Stimulated activated CD4-positive, alpha-beta T cell treated with anti-CD3 and anti-CD28 coated beads, Interleukin-2, amount 100 ng/mL, for 48 hours (primary cell): ENCODE measurements around the gene VAC14.
A peak's percentile ranks its signal among the peaks of the same experiment; 100 is the strongest.

ENCODE experiments used
- DNase-seq, 2 donors: peaks; one replicate each; pipeline ENCODE4 v3.0.0-alpha.2; 2020

The VAC14 gene

DNA sequence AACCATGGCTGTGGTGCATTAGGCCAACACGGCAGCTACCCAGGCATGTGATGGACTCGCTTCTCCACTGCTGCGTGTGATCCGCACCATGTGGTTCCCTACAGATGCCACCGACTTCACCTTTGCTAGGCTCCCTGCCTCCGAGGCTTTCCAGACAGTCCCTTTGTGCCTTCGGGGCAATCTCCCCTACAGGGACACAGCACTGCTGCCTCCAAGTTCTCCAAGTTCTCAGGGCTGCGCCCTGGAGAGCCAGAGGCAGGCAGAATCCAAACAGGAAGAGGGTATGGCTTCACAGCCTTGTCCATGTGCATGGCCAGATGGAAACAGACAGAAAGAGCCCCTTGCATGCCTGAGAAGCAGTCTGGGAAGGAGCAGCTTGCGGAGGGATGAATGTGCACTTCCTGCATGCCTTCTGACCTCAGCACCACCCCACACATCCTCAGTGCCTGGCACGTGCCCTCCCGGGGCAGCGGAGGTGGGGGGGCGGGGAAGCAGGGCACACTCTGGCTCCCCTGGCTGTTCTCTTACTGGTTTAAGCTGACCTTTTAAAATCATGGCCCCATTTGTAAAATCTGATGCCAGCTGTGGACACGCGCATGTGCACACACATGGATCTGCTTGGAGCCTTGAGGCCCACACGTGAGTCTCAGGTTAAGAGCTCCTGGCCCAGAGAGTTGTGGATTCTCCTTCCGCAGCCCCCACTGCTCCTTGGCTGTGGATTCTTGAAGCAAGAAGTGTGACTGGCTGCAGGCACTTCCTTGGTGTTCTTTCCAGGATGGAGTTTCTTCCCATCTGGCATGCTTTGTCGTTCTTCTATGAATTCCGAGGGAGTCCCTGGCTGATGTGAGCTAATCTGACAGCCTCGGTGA lies 59.8 kb downstream of the VAC14 start:
- no peak for DNase-seq

DNA sequence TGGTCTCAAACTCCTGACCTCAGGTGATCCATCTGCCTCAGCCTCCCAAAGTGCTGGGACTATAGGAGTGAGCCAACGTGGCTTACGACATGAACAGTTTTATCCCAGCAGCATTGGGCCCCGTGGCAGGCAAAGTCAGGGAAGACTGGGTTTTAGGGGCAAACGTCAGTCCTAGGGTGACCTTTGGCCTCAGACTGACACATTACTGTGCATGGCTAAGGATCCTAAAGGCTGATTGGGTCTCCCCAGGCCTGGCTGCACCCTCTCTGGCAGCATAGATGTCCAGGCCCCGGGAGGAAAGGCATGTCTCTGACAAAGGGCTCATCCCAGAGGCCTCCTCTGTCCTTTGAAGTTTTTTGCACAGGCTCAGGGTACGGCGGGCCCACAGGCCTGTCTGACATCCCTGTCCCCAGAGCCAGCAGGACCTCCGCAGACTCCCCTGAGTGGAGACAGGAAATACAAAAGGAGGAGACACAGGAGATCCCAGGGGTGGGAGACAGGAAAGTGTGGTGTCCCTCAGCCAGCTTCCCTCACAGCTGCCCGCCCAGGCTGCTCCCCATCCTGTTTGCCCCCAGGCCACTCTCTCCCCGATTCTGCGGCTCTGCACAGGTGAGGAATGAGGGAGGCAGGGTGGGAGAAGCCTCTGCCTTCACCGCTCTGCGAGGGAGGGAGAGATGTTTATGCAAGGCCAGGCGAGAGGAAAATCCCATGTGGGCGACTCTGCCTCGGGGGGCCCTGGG lies 60.6 kb downstream of the VAC14 start:
- no peak for DNase-seq

DNA sequence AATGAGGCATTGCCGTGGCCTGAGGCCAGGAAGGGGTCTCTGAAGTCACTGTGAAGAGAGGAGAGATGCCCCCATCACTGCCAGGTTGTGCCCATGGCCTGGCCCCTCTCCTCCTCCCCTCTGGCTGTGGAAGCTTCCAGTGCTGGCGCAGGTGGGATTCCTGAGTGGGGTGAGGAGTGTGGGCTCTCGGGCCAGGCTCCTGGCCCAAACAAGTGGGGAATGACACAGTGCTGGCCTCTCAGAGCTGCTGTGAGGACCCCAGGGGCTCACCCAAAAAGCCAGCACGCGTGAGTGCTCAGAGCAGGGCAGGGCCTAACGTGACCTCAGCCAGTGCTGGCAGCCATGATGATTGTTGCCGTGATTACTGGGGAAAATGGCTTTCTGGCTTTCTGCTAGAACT lies 61.6 kb downstream of the VAC14 start:
- no peak for DNase-seq

DNA sequence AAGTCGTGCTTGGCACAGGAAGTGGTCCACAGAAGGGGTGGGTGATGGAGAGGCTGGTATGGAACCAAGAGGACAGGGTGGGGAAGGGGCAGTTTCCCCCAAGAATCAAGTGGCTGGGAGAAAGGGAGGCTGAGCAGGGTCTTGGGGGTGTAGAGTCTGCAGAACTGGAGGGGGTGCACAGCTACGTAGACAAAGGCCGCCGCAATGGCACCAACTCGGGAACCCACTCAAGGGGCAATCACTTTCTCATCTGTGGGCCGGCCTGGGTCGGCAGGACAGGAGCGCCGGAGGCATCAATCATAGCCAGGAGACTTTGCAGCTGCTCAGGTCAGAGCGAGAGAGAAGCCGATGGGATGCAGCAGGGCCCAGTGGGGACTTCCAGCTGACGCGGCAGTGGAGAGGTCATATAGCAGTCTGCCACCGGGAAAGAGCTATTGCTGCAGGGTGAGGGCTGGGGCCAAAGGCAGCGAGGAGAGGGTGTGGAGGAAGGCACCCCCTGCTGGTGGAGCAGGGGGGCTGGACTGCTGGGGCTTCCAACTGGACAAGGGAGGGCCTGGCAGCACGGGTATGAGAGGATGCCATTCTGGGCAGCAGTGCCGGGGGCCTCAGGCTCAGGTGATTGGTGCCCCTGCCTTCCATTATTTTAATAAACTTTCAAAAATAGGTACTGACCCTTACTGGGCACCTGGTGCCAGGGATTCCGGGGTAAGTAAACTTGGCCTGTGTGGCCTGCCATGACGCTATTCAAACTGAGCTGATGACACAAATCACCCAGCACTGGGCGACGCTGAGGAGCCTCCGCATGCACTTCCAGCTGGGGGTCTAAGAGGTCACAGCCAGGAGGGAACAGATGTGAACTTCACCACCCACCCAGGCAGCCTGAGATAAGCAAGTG lies 62.6 kb downstream of the VAC14 start:
- peak in 1 of 2 donors; percentile 37 for DNase-seq

DNA sequence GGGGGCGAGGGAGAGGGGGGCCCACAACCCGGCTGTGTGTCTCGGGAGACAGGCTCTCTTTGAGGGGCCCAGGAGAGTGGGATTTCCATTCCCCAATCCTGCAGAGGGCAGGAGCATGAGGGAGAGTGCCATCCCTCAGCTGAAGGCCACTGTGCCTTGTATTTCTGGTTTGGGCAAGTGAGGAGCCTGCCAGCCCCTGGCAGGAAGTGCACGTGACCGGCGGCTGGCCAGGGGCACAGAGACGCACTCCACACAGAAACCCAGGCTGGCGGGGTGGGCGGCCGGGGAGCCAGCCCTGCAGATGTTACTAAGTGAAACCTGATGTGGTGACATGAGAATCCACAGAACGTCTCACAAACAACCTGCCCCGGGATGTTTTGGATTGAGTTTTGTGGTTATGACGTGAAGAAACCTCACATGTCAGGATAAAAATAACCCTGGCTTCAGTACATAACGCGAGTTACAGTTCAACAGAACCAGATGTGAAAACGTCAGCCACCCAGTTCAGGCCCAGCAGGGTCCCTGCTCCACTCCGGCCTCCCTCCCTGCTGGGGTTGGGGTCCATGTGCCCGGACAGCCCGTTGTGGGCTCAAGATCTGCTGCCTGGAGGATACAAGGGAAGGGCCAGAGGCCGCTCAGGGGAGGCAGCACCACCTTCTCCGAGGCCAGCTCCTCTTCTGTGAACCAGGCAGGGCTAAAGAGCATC lies 63.4 kb downstream of the VAC14 start:
- peak; percentile 64 to 69 for DNase-seq

DNA sequence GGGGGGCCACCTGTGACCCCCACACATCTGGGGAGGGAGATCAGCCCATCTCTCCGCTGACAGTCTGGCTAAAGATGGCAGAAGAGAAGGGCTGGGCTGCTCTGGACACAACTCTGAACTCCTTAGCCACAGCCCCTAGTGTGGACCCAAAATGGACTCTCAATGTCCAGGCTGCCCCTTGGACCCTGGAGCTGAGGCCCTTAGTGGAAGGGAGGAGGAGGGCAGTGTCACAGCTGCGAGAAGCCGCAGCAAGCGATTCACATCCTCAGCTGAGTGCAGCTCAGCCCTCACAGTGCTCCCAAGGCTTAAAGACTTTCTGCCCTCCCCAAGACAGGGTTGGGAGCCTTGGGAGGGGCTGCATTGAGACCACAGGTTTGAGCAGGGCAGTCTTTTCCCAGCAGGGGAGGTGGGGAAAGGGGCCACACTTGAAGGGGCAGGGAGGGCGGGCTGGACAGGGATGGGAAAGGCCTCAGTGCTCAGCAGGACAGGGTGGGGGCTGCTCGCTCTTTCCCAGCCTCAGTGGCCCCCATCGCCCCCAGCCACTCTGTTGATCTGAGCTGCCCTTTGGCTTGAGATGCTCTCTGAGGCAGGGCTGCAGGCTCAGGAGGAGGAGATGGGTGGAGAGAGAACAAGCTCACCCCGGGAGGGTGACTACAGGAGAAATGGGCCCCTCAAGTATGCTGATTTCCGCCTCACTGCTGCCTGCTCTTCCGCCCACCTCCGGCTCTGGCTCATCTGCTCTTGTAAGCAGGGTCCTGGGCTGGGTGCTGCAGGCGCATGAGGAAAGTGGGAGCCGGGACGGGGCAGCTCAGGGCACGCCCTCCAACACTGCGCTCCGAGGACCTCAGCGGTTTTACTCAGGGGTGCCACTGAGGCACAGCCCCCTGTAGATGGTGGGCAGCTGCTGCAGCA lies 64.2 kb downstream of the VAC14 start:
- DNase-seq, result no peak

DNA sequence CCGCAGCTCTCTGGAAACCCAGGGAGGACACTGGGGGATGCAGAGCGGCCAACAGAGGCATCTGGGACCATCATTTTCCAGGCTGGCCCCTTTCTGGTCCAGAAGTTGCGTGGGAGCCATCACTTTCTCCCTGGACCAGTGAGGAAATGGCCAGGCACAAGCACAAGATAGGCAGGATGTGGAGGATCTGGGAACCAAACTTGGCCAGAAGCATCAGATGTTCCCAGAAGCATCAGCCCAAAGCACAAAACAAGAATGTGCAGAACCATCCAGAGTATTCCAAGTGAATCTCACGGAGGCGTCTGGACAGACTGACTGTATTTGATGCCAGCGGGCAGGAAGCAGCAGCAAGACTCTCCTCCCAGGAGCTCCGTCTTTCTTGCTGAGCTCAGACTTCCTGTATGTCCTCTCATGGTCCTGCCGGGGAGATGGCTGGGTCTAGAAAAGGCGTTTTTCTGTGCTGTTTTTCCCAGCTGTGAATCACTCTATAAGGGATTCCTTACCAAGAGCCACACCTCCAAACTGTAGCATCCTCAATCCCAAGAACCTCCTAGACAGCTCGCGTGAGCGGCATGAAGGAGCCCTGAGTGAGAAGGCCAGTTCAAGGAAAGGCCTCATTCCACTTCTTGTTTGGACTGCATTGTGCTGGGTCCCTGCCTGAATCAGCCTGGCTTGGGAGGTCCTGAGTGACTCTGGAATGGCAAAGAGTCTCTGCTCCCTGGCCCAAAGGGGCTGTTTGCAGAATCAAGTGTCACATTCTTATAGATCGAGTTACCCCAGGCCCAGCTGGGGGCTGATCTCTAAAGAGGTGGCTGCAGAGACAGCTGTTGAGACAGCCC lies 65.6 kb downstream of the VAC14 start:
- no peak for DNase-seq

DNA sequence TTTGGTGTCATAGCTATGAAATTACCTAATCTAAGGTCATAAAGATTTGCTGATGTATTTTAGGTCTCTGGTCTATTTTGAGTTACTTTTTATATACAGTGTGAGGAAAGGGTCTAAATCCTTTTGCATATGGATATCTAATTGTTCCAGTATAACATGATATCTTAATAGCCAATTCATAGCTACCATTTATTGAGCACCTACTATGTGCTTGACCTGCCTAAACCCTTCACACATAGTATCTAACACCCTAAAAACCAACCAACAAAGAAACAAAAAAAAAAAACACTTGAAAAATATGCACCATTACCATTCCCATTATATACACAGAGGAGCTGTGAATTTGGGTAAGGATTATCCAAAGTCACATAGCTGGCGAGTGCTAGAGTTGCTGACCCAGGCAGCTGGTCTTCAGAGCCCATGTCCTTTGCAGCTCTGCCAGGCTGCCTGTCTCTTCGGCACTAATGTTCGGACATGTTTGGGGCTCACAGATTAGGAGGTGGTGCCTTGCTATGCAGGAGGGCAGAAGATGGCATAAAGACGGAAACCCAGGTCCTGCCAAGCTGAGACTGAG lies 66.3 kb downstream of the VAC14 start:
- no peak for DNase-seq

DNA sequence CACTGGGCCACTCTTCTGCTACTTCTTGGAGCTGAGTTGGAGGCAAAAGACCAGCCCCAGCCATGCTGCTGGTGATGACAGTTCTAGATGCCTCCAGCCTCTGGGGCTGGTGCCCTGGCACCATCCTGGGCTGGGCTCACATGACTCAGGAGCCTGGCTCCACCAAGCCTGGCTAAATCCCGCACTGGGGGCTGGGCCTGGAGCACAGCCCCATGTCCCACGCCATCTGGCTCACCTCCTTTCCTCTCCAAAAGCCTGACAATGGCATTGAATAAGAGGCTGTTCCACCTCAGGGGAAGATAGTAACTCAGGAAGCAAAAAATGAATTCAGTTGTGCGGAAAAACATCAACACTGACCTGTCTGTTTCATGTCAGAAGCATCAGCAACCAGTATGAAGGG lies 70.0 kb downstream of the VAC14 start:
- DNase-seq, result no peak

DNA sequence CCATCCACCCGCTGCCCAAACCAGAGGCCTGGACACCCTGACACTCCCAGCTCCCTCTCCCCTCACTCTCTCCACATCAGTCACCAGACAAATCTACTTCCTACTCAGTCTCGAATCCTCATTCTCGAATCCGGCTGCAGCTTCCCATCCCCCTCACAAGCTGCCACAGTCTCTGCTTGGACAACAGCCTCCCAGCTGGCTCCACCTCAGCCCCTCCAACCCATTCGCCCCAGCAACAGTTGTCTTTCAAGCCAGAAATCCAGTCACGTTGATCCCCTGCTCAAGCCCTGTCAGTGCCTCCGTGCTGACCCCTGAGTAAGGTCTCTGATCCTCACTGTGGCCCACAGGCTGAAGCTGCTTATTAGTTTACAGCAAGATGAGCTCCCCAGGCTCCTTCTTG lies 70.9 kb downstream of the VAC14 start:
- no peak for DNase-seq

DNA sequence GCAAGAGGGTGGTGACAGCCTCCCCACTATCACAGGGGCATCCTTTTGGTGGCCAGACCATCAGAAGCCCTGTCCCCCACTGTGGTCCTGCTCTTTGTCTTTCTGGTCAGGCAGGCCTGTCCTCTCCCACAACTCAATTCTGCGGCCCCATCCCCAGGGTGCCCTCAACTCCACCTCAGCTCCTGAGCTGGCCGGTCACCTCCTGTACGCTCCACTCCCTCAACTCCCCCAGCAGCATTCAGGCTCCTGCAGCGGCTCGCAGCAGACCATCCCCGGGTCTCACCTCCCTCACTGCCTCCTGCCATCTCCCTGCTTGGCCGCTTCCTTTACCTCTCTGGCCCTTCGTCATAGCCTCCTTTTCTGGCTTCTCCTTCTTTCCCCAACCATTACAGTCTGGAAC lies 71.7 kb downstream of the VAC14 start:
- DNase-seq, result no peak

DNA sequence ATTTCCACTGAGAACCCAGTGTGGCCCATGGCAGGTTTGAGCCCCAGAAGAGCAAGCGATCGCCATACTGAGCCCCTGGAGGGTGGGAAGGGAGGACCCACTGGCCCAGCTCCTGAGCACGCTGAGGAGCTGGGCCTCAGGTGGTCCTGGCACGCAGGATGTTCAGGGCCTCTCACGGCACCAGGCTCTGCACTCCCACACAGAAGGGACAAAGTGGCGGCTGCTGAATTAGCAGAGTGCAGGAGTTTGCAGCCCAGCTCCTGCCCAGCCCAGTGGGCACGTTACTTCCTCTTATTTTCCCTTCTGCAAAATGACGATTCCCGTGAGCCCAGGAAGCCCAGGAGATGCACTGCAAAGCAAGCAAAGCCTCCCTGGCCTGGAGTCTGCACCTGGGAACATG lies 72.8 kb downstream of the VAC14 start:
- DNase-seq, result no peak

DNA sequence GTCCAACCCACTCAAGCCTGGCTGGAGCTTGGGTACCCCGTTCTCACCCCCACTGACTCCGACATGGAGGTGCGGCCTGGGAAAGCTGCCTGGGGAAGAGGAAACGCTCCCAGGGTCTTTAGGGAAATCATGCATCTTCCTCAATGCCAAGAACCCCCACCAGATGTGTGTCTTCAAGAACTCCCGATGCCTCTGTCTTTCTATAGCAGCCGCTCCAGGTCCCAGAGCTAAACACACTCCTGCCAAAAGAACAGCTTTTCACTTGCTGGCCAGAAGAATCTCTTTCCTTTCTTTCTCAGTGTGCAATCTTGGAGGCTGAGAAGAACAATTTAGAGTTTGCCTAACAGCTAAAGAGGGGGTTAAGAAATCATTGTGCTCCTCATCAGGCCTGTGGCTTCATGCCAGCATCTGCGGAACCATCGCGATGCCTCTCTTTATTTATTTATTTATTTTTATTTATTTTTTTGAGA lies 74.0 kb downstream of the VAC14 start:
- DNase-seq, result no peak

DNA sequence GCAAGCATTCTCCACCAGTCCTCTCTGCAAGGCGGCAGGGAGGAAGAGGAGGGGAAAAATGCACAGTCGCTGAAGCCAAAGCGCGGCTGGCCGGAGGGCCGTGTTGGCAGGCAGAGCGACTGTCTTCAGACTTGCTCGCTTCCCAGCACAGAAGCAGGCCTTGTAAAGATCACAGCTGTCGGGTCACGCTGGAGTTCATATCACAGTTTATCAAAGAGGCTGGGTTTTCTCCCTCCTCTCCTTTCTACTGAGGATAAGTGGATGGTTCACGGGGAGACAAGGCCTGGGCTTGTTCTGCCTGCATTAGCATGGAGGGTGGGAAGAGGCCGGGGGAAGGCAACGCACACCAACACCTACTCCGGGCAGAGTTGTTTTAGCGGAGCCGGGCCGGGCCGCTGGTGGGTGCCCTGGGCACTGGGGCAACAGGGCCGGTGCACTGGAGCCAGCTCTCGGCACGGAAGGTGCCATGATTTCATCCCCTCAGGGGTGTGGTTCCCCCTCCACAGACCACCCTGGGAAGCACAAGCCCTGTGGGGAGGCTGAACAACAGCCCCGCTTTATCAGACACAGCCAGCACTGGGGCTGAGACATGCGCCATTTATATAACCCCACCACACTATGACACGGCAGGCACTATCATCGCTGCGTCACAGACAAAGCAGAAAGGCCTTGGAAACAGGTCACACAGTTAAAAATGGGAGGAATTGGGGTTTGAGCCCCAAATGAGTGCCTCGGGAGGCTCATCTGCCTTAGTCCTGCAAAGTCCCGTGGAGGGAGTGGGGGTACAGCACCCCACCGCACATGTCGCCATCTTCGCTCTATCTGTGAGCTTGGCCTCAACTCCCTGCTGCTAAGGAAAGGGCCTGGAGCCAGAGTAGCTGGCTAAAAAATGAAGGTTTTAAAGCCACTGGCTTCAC lies 74.8 kb downstream of the VAC14 start:
- DNase-seq, result no peak

DNA sequence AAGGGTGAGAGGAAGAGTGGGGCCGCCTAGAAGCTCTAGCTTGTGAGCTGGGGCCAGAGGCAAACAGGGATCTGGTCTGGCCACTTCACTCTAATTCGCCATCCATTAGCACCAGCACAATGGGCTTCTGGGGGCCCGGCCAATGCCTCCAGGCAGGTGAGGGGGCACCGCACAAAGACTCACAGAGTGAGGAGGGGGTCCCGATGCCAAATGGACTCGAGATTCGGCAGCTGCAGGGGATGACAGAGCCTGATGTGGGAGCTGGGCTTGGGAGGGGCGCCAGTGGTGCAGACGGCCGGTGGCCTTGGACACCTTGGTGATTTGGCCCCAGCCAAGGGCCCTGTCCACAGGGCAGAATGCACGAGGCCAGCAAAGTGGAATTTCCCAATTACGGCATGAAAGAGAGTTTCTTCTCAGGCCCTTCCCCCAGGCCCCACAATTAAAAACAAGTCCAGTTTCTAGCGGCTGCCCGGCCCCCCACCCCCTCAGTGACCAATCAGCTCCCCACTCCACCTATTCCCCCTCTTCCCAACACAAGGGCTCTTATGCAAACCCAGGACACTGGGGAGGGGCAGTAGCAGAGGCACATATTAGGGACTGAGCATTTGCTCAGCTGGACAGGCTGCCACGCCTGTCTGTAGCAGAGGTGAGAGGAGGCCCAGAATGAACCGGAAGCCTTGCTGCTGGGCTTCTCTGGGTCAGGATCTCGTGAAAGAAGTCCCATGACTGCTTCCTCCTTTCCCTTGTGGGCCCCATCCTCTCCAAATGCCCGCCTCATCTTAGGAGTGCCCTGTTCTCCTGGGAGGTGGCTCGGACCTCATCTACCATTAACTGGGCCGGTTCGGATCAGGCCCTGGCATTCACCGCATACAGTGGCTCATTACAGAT lies 75.7 kb downstream of the VAC14 start:
- no peak for DNase-seq

DNA sequence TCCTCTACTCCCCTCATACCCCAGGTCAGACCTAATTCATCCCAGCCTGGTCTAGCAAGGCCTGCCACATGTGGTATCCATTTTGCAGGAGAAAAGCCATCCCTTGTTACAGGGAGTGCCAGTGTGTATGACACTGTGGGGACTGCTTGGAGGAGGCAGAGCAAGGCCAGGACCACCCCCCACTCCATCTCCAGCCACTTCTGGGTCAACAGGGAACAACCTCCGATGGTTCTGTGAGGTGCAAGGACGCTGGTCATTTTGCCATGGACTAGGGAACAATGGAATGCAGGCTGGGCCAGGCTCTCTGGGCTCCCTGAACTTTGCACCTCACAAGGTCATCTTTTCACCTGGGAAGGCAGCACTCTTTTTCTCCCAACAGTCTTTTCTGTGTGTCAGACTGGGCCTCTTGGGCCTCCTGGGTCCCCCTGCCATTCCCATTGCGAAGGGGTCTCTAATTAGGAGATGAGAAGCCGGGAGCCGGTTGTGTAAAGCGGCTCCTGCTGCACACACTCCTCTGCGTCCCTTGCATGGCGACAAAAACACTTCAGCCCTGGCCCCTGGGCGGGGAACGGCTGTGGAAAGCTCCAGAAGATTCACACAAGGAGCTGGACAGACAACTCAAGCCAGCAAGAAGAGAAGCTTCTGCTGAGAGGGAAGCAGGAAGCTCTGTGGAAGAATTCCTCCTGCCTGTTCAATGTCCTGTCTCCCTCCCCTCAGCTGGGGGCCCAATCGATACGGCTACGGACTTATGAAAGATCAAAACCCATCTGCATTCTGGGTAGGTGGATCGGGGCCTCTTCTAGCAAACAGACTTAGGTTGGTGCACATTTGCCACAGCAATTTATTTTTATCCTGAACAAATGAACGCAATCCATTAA lies 76.6 kb downstream of the VAC14 start:
- no peak for DNase-seq

DNA sequence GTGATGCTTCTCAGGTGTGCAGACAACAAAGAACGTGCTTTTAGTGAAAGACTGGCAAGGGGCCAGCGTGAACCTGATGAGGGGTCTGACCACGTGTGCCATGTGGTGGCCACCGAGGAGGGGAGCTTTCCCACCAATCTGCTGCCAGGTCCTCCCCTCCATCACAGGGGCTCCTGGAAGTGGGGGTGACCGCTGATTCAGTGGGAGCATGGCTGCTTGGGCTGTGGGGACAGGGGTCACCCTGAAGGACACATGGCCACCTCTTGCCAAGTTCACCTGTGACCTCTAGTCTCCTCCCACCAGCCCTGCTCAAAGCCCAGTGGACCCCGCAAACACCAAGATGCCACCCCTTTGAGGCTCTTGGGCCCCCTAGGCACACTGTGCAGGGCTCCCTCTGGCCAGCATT lies 77.2 kb downstream of the VAC14 start:
- no peak for DNase-seq
